Stomach (tissue), 4 donors: ENCODE results near the gene ASPG.

ENCODE experiments used
- EP300 ChIP-seq: sonication (generic); formaldehyde crosslinking; IDR thresholded peaks from one replicate; pipeline ENCODE4 v1.6.1; 2017; ENCODE audit warnings: antibody characterized with exemption
- POLR2A ChIP-seq, 4 donors: fragments of 450-650 bp; IDR thresholded peaks; one replicate each; pipeline ENCODE4 v1.6.1; 2016; ENCODE audit warnings: antibody characterized with exemption in 4 of 4, control low read depth in 2 of 4, mild to moderate bottlenecking in 1 of 4, moderate library complexity in 1 of 4
- POLR2AphosphoS5 ChIP-seq, 3 donors: sonication (generic); formaldehyde crosslinking; IDR thresholded peaks; one replicate each; pipeline ENCODE4 v1.6.1; 2016; ENCODE audit warnings: antibody characterized with exemption in 3 of 3
- TF ChIP-seq, protein P1 (sequence below), 7 experiments: fragments of 450-650 bp in 4 of 7; fragments of 200-600 bp in 3 of 7; sonication (generic) in 3 of 7; IDR thresholded peaks; one replicate each; pipeline ENCODE4 v1.5.1; 2016 to 2019; ENCODE audit warnings: antibody characterized with exemption in 7 of 7, control low read depth in 2 of 7, mild to moderate bottlenecking in 1 of 7

- TF ChIP-seq, protein P1, sequence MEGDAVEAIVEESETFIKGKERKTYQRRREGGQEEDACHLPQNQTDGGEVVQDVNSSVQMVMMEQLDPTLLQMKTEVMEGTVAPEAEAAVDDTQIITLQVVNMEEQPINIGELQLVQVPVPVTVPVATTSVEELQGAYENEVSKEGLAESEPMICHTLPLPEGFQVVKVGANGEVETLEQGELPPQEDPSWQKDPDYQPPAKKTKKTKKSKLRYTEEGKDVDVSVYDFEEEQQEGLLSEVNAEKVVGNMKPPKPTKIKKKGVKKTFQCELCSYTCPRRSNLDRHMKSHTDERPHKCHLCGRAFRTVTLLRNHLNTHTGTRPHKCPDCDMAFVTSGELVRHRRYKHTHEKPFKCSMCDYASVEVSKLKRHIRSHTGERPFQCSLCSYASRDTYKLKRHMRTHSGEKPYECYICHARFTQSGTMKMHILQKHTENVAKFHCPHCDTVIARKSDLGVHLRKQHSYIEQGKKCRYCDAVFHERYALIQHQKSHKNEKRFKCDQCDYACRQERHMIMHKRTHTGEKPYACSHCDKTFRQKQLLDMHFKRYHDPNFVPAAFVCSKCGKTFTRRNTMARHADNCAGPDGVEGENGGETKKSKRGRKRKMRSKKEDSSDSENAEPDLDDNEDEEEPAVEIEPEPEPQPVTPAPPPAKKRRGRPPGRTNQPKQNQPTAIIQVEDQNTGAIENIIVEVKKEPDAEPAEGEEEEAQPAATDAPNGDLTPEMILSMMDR (IDR thresholded peaks at IDR 0.05): no peak
- TF ChIP-seq POLR2A (IDR thresholded peaks at IDR 0.05) (no peak), POLR2AphosphoS5 (IDR thresholded peaks at IDR 0.05) (no peak), EP300 (no peak)
Observed at GRCh38 chr14:104135121-104135903, 49.8 kb downstream of the ASPG start.
